DND-41 (cell line): ENCODE measurements around the gene FAAH.

Experiments
- CTCF ChIP-seq: IDR thresholded peaks from 2 replicates; pipeline ENCODE4 v1.5.1; 2012; ENCODE audit warnings: borderline replicate concordance, low read length, moderate library complexity, mild to moderate bottlenecking; ENCODE audit not compliant: poor library complexity, severe bottlenecking; ENCODE audit errors: extremely low read depth
- EZH2 ChIP-seq: IDR thresholded peaks from 3 replicates; pipeline ENCODE4 v1.6.1; 2012; ENCODE audit warnings: borderline replicate concordance, low read depth, mild to moderate bottlenecking, moderate library complexity, low read length, inconsistent platforms; ENCODE audit not compliant: severe bottlenecking

- no peak for TF ChIP-seq CTCF
- TF ChIP-seq EZH2: no peak
These were observed 64.7 kb downstream of the FAAH start for GRCh38 chr1:46458846-46459245.
